OCI-LY7 (cell line): ENCODE measurements around the gene CSPG5. TPM values are rescaled to one million over a fixed set of nuclear protein-coding genes. Genes with fewer than 3 reads are reported as not detected.

ENCODE experiments used
- BruUV-seq: library from RNA; stranded (reverse); fragments of 400-500 nt; replicated peaks from 2 replicates; lab custom pipeline; 2021; lab: Mats Ljungman, UMichigan
- CTCF ChIA-PET: fragments of 300-600 bp; sonication (Branson Sonifier 250); formaldehyde crosslinking; loops from one replicate; lab custom pipeline; 2022; ENCODE audit warnings: antibody characterized with exemption; ENCODE audit not compliant: unreplicated experiment; lab: Charles Lee
- POLR2A ChIA-PET: fragments of 300-600 bp; sonication (Branson Sonifier 250); formaldehyde crosslinking; loops from one replicate; lab custom pipeline; 2022; ENCODE audit warnings: antibody characterized with exemption; lab: Charles Lee
- DNase-seq: peaks from one replicate; pipeline ENCODE4 v3.0.0-alpha.2; 2015; ENCODE audit warnings: low spot score
- H2AFZ ChIP-seq: fragments of 200-600 bp; sonication (generic), shearing (Covaris generic); 2 replicates; pipeline ENCODE4 v1.6.1; 2014; ENCODE audit warnings: mild to moderate bottlenecking, antibody characterized with exemption, low read length, moderate library complexity
- H3K27ac ChIP-seq: fragments of 200-600 bp; sonication (generic); 2 replicates; pipeline ENCODE4 v1.5.1; 2014; ENCODE audit warnings: mixed run types, low read depth, mild to moderate bottlenecking, moderate library complexity, low read length, inconsistent platforms; ENCODE audit not compliant: poor library complexity, severe bottlenecking
- H3K36me3 ChIP-seq: fragments of 200-600 bp; sonication (generic); 2 replicates; pipeline ENCODE4 v1.6.1; 2014; ENCODE audit warnings: mild to moderate bottlenecking, antibody characterized with exemption, low read length, moderate library complexity, mixed read lengths; ENCODE audit not compliant: insufficient read depth
- H3K4me1 ChIP-seq: fragments of 200-600 bp; sonication (generic); 2 replicates; pipeline ENCODE4 v1.5.1; 2014; ENCODE audit warnings: mild to moderate bottlenecking, low read length; ENCODE audit not compliant: insufficient read depth, poor library complexity, severe bottlenecking
- H3K4me2 ChIP-seq: fragments of 200-600 bp; sonication (generic); 2 replicates; pipeline ENCODE4 v1.6.1; 2014; ENCODE audit warnings: mild to moderate bottlenecking, low read length
- H3K4me3 ChIP-seq: fragments of 200-600 bp; sonication (generic); 2 replicates; pipeline ENCODE4 v1.5.1; 2014; ENCODE audit warnings: mild to moderate bottlenecking, low read depth, low read length; ENCODE audit not compliant: poor library complexity, severe bottlenecking
- H3K79me2 ChIP-seq: fragments of 200-600 bp; sonication (generic); 2 replicates; pipeline ENCODE4 v1.6.1; 2016; ENCODE audit warnings: low read depth, mild to moderate bottlenecking, low read length, moderate library complexity, mixed read lengths; ENCODE audit not compliant: insufficient read depth
- H3K9me2 ChIP-seq: fragments of 200-600 bp; sonication (generic); 2 replicates; pipeline ENCODE4 v1.6.1; 2016; ENCODE audit warnings: mild to moderate bottlenecking, low read length, mixed read lengths; ENCODE audit not compliant: insufficient read depth
- H3K9me3 ChIP-seq: fragments of 200-600 bp; sonication (generic); 2 replicates; pipeline ENCODE4 v1.6.1; 2014; ENCODE audit warnings: mild to moderate bottlenecking, mixed run types, low read length, mixed read lengths
- H4K20me1 ChIP-seq: fragments of 200-600 bp; sonication (generic); 2 replicates; pipeline ENCODE4 v1.6.1; 2014; ENCODE audit warnings: mild to moderate bottlenecking, antibody characterized with exemption, low read length, moderate library complexity, mixed read lengths; ENCODE audit not compliant: insufficient read depth
- CTCF ChIP-seq: fragments of 200-600 bp; sonication (generic); conservative IDR thresholded peaks from 2 replicates; pipeline ENCODE4 v1.5.1; 2014; ENCODE audit warnings: mild to moderate bottlenecking, antibody characterized with exemption, low read length, moderate library complexity, mixed read lengths
- EZH2phosphoT487 ChIP-seq: fragments of 200-600 bp; sonication (generic); IDR thresholded peaks from 2 replicates; pipeline ENCODE4 v1.6.1; 2018; ENCODE audit warnings: low read depth, borderline replicate concordance, mild to moderate bottlenecking, mixed run types, antibody characterized with exemption, low read length, moderate library complexity, mixed read lengths
- intact Hi-C: fragments of 100-400 bp; cut with micrococcal nuclease; formaldehyde crosslinking; loops from one replicate; pipeline ENCODE4 v1.10.0; 2022; ENCODE audit not compliant: unreplicated experiment
- total RNA-seq, 2 experiments: library from RNA; depleted of rRNA in 1 of 2; stranded (reverse); fragments of >200 nt in 1 of 2; shearing (Covaris generic) in 1 of 2; gene quantifications; 2 replicates each; pipeline ENCODE4 v1.2.3, GENCODE V29; 2014 to 2022

The CSPG5 gene
- total RNA-seq, 2 experiments from 2014 or later = 0.13 to 0.66 TPM

- no TSS peak for BruUV-seq
- Histone ChIP-seq H3K27ac (no peak overlapping the region), H3K4me1 (no peaks in the 10 kb centered on the region), H3K36me3 (no peaks in the 10 kb centered on the region), H3K4me3 (no peak overlapping the region), H4K20me1 (no peaks in the 10 kb centered on the region), H3K9me2 (no peaks in the 10 kb centered on the region), H3K9me3 (no peaks in the 10 kb centered on the region), H3K79me2 (no peaks in the 10 kb centered on the region), H3K4me2 (no peak overlapping the region), H2AFZ (no peak overlapping the region)
- CTCF ChIA-PET = no interaction called here
- DNase-seq = no peak
- POLR2A ChIA-PET = no interaction called here
- intact Hi-C loops = no loop called here
- TF ChIP-seq EZH2phosphoT487 (no peak), CTCF (no peak)
Measured at GRCh38 chr3:47565734-47566550, 12.7 kb downstream of the CSPG5 start.

DNA sequence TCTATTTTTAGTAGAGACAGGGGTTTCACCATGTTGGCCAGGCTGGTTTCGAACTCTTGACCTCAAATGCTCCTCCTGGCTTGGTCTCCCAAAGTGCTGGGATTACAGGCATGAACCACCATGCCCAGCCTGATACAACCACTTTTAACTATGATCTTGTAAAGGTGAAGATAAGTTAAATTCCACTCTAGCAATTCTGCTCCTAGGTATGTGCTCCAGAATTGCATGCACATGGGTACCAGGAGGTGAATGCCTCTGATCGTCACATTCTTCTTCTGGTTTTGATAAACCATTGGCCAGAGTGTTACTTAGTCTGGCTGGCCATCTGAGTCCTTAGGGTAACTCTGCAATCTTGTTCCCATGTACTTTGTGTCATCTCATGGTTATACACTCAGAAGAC, 22.3 kb downstream of the CSPG5 start:
- Histone ChIP-seq H3K79me2 (no peaks in the 10 kb centered on the region), H3K36me3 (no peaks in the 10 kb centered on the region), H3K4me3 (no peak overlapping the region), H3K9me3 (no peaks in the 10 kb centered on the region), H3K4me1 (no peaks in the 10 kb centered on the region), H3K9me2 (no peaks in the 10 kb centered on the region), H4K20me1 (no peaks in the 10 kb centered on the region), H3K4me2 (no peak overlapping the region), H2AFZ (no peak overlapping the region), H3K27ac (no peak overlapping the region)
- CTCF ChIA-PET = no interaction called here
- no peak for DNase-seq
- intact Hi-C loops = no loop called here
- TF ChIP-seq EZH2phosphoT487 = no peak
- no peak for TF ChIP-seq CTCF
- BruUV-seq = no TSS peak
- POLR2A ChIA-PET = interaction anchor here (0.6 to 1.0 kb wide), 3 partner anchors 8 to 112 kb away, joined by 3 to 4 read pairs (median 4); no protein-coding TSS in a partner anchor

DNA sequence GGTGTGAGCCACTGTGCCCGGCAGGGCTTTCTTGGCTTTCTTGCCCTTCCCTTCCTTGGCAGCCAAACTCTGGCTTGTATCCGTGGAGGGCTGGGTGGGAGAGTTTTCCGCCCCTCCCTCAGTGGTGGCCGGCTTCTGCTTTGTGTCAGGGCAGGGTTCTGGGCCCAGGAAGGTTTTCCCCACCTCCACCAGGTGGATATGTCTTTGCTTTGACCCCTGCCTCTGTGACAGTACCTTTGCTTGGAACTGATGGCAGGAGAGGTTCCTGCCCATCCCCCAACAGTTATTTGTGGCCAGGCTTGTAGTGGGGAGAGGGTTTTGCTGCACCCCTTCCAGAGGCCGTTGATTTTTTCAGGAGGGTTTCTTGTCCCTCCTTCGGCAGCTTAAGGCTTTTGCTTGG, 24.3 kb downstream of the CSPG5 start:
- Histone ChIP-seq H3K4me3 (no peak overlapping the region), H3K9me3 (no peaks in the 10 kb centered on the region), H2AFZ (no peak overlapping the region), H3K36me3 (no peaks in the 10 kb centered on the region), H4K20me1 (no peaks in the 10 kb centered on the region), H3K9me2 (no peaks in the 10 kb centered on the region), H3K27ac (no peak overlapping the region), H3K79me2 (no peaks in the 10 kb centered on the region), H3K4me2 (no peak overlapping the region), H3K4me1 (no peaks in the 10 kb centered on the region)
- TF ChIP-seq EZH2phosphoT487 (no peak), CTCF (no peak)
- ChIA-PET CTCF (no interaction called here), POLR2A (interaction anchor here (0.6 kb wide), 1 partner anchor 98 kb away, joined by 3 read pairs; no protein-coding TSS in a partner anchor)
- no TSS peak for BruUV-seq
- intact Hi-C loops = no loop called here
- no peak for DNase-seq
